Chondrocyte (in vitro differentiated cells): Measurements from ENCODE around the gene RAD50. TPM values are rescaled to one million over a fixed set of nuclear protein-coding genes. Genes with fewer than 3 reads are reported as not detected.

Experiments used
- DNase-seq: peaks from one replicate; pipeline ENCODE4 v3.0.0; 2021; ENCODE audit warnings: mixed read lengths, low spot score
- H3K27ac Mint-ChIP-seq: one replicate; pipeline ENCODE4 v1.8.0; 2021; ENCODE audit warnings: mild to moderate bottlenecking, moderate library complexity, mixed read lengths; ENCODE audit not compliant: unreplicated experiment
- H3K27me3 Mint-ChIP-seq: 2 replicates; pipeline ENCODE4 v1.8.0; 2021; ENCODE audit warnings: low read depth, mixed read lengths
- H3K36me3 Mint-ChIP-seq: 2 replicates; pipeline ENCODE4 v1.8.0; 2021; ENCODE audit warnings: low read depth, mixed read lengths
- H3K4me1 Mint-ChIP-seq: 2 replicates; pipeline ENCODE4 v1.8.0; 2021; ENCODE audit warnings: low read depth, mild to moderate bottlenecking, mixed read lengths
- H3K4me3 Mint-ChIP-seq: one replicate; pipeline ENCODE4 v1.8.0; 2021; ENCODE audit warnings: mild to moderate bottlenecking, moderate library complexity, mixed read lengths; ENCODE audit not compliant: unreplicated experiment
- H3K9me3 Mint-ChIP-seq: 2 replicates; pipeline ENCODE4 v1.8.0; 2021; ENCODE audit warnings: low read depth, mixed read lengths
- total RNA-seq: library from RNA; stranded (reverse); gene quantifications from 3 replicates; pipeline ENCODE4 v1.2.1, GENCODE V29; 2021
- TF ChIP-seq, protein P1 (sequence below): fragments of 200-600 bp; sonication (generic); IDR thresholded peaks from 2 replicates; pipeline ENCODE4 v1.5.0; 2021; ENCODE audit warnings: antibody characterized with exemption, mild to moderate bottlenecking, moderate library complexity

The RAD50 gene
- total RNA-seq, 1 donor from 2014 or later: 30.7 TPM

- no peak for DNase-seq
- TF ChIP-seq, protein P1, sequence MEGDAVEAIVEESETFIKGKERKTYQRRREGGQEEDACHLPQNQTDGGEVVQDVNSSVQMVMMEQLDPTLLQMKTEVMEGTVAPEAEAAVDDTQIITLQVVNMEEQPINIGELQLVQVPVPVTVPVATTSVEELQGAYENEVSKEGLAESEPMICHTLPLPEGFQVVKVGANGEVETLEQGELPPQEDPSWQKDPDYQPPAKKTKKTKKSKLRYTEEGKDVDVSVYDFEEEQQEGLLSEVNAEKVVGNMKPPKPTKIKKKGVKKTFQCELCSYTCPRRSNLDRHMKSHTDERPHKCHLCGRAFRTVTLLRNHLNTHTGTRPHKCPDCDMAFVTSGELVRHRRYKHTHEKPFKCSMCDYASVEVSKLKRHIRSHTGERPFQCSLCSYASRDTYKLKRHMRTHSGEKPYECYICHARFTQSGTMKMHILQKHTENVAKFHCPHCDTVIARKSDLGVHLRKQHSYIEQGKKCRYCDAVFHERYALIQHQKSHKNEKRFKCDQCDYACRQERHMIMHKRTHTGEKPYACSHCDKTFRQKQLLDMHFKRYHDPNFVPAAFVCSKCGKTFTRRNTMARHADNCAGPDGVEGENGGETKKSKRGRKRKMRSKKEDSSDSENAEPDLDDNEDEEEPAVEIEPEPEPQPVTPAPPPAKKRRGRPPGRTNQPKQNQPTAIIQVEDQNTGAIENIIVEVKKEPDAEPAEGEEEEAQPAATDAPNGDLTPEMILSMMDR: no peak
- Mint-ChIP-seq H3K9me3 (peaks cover 4% of the 10 kb centered on the region), H3K27me3 (peaks cover 20% of the 10 kb centered on the region), H3K36me3 (no peaks in the 10 kb centered on the region), H3K4me3 (no peak overlapping the region), H3K27ac (no peak overlapping the region), H3K4me1 (no peaks in the 10 kb centered on the region)
These were observed 17.1 kb upstream of the RAD50 start for GRCh38 chr5:132539716-132540115.

DNA sequence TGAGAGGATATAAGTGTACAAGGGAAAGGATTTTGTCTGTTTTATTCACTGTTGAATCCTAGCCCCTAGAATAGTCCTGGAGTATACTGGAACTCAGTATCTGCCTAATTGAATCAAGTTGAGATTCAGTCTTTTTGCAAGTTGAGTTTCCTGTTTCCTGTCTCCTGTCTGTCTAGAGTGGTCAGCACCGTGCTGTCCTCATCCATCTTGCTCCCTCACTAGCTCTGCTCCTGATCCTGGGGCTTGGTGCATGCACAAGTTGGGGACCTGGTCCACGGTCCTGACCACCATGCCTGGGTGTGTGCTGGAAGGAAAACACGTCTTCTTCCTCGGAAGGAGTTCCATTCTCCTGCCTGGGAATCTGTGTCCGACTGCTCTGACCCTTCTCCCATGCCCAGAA is 16.6 kb upstream of the RAD50 start:
- no peaks in the 10 kb centered on the region for H3K4me1 Mint-ChIP-seq
- TF ChIP-seq, protein P1: no peak
- no peaks in the 10 kb centered on the region for H3K36me3 Mint-ChIP-seq
- no peaks in the 10 kb centered on the region for H3K9me3 Mint-ChIP-seq
- peaks cover 16% of the 10 kb centered on the region for H3K27me3 Mint-ChIP-seq
- no peak overlapping the region for H3K4me3 Mint-ChIP-seq
- no peak overlapping the region for H3K27ac Mint-ChIP-seq
- DNase-seq: no peak

DNA sequence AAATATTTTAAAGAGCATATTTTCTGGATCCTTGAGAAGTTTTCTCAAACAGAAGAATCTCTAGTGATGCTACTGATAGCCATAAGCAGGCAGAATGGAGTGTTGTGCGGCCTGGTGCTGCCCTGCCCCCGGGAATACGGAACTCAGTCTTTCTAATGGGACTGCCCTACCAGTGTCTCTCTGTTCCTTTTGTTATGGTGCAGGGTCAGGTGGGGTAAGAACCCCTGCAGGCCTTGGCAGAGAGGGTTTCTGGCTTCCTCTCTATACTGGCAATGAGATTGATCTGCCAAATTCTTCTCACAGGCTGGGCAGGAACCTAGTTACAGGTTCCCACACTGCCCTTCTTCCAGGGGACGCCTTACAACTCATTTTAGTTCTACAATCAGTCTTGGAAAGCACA is 16.0 kb upstream of the RAD50 start:
- TF ChIP-seq, protein P1: no peak
- no peaks in the 10 kb centered on the region for H3K4me1 Mint-ChIP-seq
- no peak overlapping the region for H3K4me3 Mint-ChIP-seq
- no peaks in the 10 kb centered on the region for H3K36me3 Mint-ChIP-seq
- no peaks in the 10 kb centered on the region for H3K9me3 Mint-ChIP-seq
- no peak overlapping the region for H3K27ac Mint-ChIP-seq
- no peak for DNase-seq
- H3K27me3 Mint-ChIP-seq: peaks cover 10% of the 10 kb centered on the region

- Mint-ChIP-seq H3K36me3 (no peaks in the 10 kb centered on the region), H3K27me3 (no peaks in the 10 kb centered on the region), H3K27ac (no peak within 1 kb of the TSS), H3K4me3 (no peak within 1 kb of the TSS), H3K9me3 (no peaks in the 10 kb centered on the region), H3K4me1 (no peaks in the 10 kb centered on the region)
- no peak for DNase-seq
- TF ChIP-seq, protein P1: no peak
These were observed 13.1 kb upstream of the RAD50 start, which contains the start of gene IL5 for GRCh38 chr5:132543472-132544201. Gene IL5, minus strand, starts transcription at chr5:132543522. Its CDS starts 44 bp downstream, at chr5:132543478.

DNA sequence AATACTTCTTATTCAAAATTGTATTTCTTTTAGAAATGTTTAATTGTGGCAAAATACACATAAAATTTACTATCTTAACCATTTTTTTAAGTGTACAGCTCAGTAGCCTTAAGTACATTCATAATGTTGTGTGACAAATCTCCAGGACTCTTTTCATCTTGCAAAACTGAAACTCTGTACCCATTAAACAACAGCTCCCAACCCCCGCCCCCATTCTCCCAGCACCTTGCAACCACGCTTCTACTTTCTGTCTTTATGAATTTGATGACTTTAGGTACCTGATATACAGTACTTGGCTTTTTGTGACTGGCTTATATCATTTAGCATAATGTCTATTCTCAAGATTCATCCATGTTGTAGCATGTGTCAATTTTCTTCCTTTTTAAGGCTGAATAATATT is 10.7 kb upstream of the RAD50 start:
- H3K27me3 Mint-ChIP-seq: no peaks in the 10 kb centered on the region

More for the DNA sequence above, 10.7 kb upstream of the RAD50 start:
- TF ChIP-seq, protein P1: no peak
- H3K27ac Mint-ChIP-seq: no peak overlapping the region
- no peak overlapping the region for H3K4me3 Mint-ChIP-seq
- no peak for DNase-seq
- H3K9me3 Mint-ChIP-seq: no peaks in the 10 kb centered on the region
- H3K36me3 Mint-ChIP-seq: no peaks in the 10 kb centered on the region
- H3K4me1 Mint-ChIP-seq: no peaks in the 10 kb centered on the region
